K562 (cell line): ENCODE measurements around the gene LRRK1. TPM values are rescaled to one million over a fixed set of nuclear protein-coding genes. Genes with fewer than 3 reads are reported as not detected.

Experiments
- ATF7 ChIP-seq: fragments of 450-650 bp; IDR thresholded peaks from 2 replicates; pipeline ENCODE4 v1.7.1; 2014; ENCODE audit warnings: mild to moderate bottlenecking, moderate library complexity
- CBFB ChIP-seq: sonication (generic); formaldehyde crosslinking; IDR thresholded peaks from 2 replicates; pipeline ENCODE4 v1.4.0; 2020; ENCODE audit warnings: mild to moderate bottlenecking, missing genetic modification reagents
- EWSR1 ChIP-seq: fragments of 450-650 bp; IDR thresholded peaks from 2 replicates; pipeline ENCODE4 v1.6.1; 2018; ENCODE audit warnings: borderline replicate concordance, mild to moderate bottlenecking, low read depth, moderate library complexity; ENCODE audit not compliant: partially characterized antibody
- EZH2 ChIP-seq: IDR thresholded peaks from 2 replicates; pipeline ENCODE4 v1.6.1; 2012; ENCODE audit warnings: low read depth, mild to moderate bottlenecking, inconsistent platforms, low read length, borderline replicate concordance
- MAFF ChIP-seq: IDR thresholded peaks from 2 replicates; pipeline ENCODE4 v1.6.1; 2012; ENCODE audit warnings: low read length, improper control_type of control experiment
- MYBL2 ChIP-seq, 2 experiments: fragments of 450-650 bp in 1 of 2; sonication (generic) in 1 of 2; formaldehyde crosslinking in 1 of 2; IDR thresholded peaks; 2 replicates each; pipeline versions ENCODE4 v1.6.1 to v1.8.1; 2017 to 2022; ENCODE audit warnings: borderline replicate concordance in 1 of 2, inconsistent platforms in 1 of 2, low read depth in 1 of 2, mild to moderate bottlenecking in 1 of 2, missing genetic modification reagents in 1 of 2, moderate library complexity in 1 of 2
- NEUROD1 ChIP-seq: fragments of 150-350 bp; IDR thresholded peaks from 2 replicates; pipeline ENCODE4 v1.6.1; 2014; ENCODE audit warnings: borderline replicate concordance, low read length, low read depth; ENCODE audit not compliant: partially characterized antibody
- POLR3G ChIP-seq: IDR thresholded peaks from 2 replicates; pipeline ENCODE4 v1.6.1; 2011; ENCODE audit not compliant: insufficient read length, insufficient replicate concordance; ENCODE audit errors: extremely low read depth
- RBM14 ChIP-seq: fragments of 200-400 bp; formaldehyde crosslinking; IDR thresholded peaks from 2 replicates; pipeline ENCODE4 v1.6.1; 2018; ENCODE audit warnings: low read depth, mild to moderate bottlenecking, low read length, moderate library complexity, borderline replicate concordance; ENCODE audit not compliant: insufficient read depth
- SETDB1 ChIP-seq: IDR thresholded peaks from one replicate; pipeline ENCODE4 v1.6.1; 2012; ENCODE audit warnings: low read length, control low read depth, inconsistent platforms
- SIX5 ChIP-seq, 2 experiments: IDR thresholded peaks; 2 replicates each; pipeline ENCODE4 v1.6.1; 2011; ENCODE audit warnings: low read length in 2 of 2, borderline replicate concordance in 1 of 2, low read depth in 1 of 2, mild to moderate bottlenecking in 1 of 2, moderate library complexity in 1 of 2; ENCODE audit not compliant: insufficient read depth in 1 of 2
- SMARCA4 ChIP-seq: fragments of 450-650 bp; IDR thresholded peaks from 2 replicates; pipeline ENCODE4 v1.6.1; 2016
- ZC3H11A ChIP-seq: IDR thresholded peaks from 2 replicates; pipeline ENCODE4 v1.6.1; 2012; ENCODE audit warnings: low read depth, low read length, improper control_type of control experiment
- polyA plus RNA-seq, 8 experiments: library from polyadenylated mRNA; depleted of rRNA in 4 of 8; stranded (reverse) in 5 of 8; unstranded in 3 of 8; fragments of >200 nt; fragmentation: Nextera tagmentation in 2 of 8; fragmentation: Illumina TruSeq in 1 of 8; extraction: Ambion mirVana in 2 of 8; extraction: Trizol in 1 of 8; gene quantifications; 2 replicates each; pipeline versions ENCODE4 v1.2.1 to v1.2.3, GENCODE V29; 2011 to 2014; ENCODE audit warnings: inconsistent platforms in 1 of 8, missing spikeins in 1 of 8
- total RNA-seq, 7 experiments: library from RNA; depleted of rRNA in 6 of 7; stranded (reverse); fragments of >200 nt in 6 of 7; fragmentation: Illumina TruSeq in 2 of 7; extraction: Trizol in 2 of 7; gene quantifications; 2 replicates each; pipeline versions ENCODE4 v1.2.1 to v1.2.3, GENCODE V29; 2011 to 2021; ENCODE audit warnings: low replicate concordance in 1 of 7
- TF ChIP-seq, protein P1 (sequence below), 2 experiments: IDR thresholded peaks in 1 of 2; conservative IDR thresholded peaks in 1 of 2; 2 replicates each; pipeline ENCODE4 v1.6.1; 2016; ENCODE audit warnings: low read depth in 2 of 2, mild to moderate bottlenecking in 1 of 2, missing compliant biosample characterization in 1 of 2, missing genetic modification characterization in 1 of 2, moderate library complexity in 1 of 2
- TF ChIP-seq, protein P2 (sequence below): sonication (generic); formaldehyde crosslinking; IDR thresholded peaks from 2 replicates; pipeline ENCODE4 v1.8.0; 2022; ENCODE audit warnings: mild to moderate bottlenecking, missing genetic modification reagents

LRRK1 gene
- total and polyA plus RNA-seq, 9 of the 15 experiments (the other 6 are each of a cell fraction or from before 2014, with no cell fraction given), result 0.01 to 1.5 (median 0.11) TPM

DNA sequence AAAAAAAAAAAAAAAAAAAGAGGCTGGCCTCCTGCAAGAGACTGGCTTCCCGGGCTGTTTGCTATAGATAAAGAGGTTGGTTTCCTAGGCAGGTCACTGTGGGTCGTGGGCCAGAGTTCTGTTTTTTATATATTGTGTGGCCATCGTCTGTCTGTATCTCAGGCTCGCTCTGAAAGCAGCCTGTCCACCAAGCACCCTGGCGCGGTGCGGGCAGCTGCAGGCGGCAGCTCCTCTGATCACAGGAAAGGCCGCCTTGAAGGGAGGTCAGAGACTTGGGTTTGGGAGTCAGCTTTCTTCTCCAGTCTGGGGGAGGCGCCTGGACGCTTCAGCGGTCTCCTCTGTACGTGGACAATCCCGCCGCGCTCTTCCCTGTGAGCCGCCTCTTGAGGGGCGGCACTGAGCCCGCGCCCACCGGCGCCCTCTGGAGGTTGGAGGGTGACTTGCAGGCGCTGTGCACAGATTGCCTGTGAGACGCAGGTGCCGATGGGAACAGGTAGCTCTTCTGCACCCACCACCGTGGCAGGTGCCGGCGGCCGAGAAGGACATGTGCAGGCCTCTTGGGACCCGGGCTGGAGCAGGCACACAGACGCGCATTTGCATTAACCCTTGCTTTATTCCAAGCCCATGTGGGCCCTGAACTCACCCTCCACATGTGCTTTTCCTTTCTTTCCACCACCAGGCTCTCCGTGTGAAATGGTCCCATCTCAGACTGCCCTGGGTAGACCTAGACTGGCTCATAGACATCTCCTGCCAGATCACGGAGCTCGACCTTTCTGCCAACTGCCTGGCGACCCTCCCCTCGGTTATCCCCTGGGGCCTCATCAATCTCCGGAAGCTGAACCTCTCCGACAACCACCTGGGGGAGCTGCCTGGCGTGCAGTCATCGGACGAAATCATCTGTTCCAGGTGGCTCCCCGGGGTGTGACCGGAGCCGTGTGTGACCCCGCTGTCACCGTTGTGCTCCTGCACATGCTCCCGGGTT lies 89.3 kb downstream of the LRRK1 start (continued):
- TF ChIP-seq, protein P1, sequence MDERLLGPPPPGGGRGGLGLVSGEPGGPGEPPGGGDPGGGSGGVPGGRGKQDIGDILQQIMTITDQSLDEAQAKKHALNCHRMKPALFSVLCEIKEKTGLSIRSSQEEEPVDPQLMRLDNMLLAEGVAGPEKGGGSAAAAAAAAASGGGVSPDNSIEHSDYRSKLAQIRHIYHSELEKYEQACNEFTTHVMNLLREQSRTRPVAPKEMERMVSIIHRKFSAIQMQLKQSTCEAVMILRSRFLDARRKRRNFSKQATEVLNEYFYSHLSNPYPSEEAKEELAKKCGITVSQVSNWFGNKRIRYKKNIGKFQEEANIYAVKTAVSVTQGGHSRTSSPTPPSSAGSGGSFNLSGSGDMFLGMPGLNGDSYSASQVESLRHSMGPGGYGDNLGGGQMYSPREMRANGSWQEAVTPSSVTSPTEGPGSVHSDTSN (CRISPR knock-in tag; IDR thresholded peaks at IDR 0.05; ENCODE audit: low read depth), result no peak
- TF ChIP-seq, protein P1 (tag; conservative IDR thresholded peaks at IDR 0.05; ENCODE audit: low read depth), result no peak
- no peak for TF ChIP-seq SIX5 (IDR thresholded peaks at IDR 0.05; ENCODE audit: borderline replicate concordance in 1 of 2, insufficient read depth in 1 of 2, low read depth in 1 of 2, low read length in 2 of 2)
- no peak for TF ChIP-seq RBM14
- no peak for TF ChIP-seq MYBL2 (IDR thresholded peaks at IDR 0.05; ENCODE audit: low read depth)
- no peak for TF ChIP-seq MYBL2 (CRISPR knock-in tag; IDR thresholded peaks at IDR 0.05; ENCODE audit: borderline replicate concordance)
- no peak for TF ChIP-seq CBFB
- TF ChIP-seq, protein P2, sequence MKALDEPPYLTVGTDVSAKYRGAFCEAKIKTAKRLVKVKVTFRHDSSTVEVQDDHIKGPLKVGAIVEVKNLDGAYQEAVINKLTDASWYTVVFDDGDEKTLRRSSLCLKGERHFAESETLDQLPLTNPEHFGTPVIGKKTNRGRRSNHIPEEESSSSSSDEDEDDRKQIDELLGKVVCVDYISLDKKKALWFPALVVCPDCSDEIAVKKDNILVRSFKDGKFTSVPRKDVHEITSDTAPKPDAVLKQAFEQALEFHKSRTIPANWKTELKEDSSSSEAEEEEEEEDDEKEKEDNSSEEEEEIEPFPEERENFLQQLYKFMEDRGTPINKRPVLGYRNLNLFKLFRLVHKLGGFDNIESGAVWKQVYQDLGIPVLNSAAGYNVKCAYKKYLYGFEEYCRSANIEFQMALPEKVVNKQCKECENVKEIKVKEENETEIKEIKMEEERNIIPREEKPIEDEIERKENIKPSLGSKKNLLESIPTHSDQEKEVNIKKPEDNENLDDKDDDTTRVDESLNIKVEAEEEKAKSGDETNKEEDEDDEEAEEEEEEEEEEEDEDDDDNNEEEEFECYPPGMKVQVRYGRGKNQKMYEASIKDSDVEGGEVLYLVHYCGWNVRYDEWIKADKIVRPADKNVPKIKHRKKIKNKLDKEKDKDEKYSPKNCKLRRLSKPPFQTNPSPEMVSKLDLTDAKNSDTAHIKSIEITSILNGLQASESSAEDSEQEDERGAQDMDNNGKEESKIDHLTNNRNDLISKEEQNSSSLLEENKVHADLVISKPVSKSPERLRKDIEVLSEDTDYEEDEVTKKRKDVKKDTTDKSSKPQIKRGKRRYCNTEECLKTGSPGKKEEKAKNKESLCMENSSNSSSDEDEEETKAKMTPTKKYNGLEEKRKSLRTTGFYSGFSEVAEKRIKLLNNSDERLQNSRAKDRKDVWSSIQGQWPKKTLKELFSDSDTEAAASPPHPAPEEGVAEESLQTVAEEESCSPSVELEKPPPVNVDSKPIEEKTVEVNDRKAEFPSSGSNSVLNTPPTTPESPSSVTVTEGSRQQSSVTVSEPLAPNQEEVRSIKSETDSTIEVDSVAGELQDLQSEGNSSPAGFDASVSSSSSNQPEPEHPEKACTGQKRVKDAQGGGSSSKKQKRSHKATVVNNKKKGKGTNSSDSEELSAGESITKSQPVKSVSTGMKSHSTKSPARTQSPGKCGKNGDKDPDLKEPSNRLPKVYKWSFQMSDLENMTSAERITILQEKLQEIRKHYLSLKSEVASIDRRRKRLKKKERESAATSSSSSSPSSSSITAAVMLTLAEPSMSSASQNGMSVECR (CRISPR knock-in tag), result no peak
- TF ChIP-seq ATF7, result peak; percentile 62
- no peak for TF ChIP-seq SETDB1
- TF ChIP-seq EWSR1, result no peak
- no peak for TF ChIP-seq EZH2
- TF ChIP-seq NEUROD1, result no peak
- peak; percentile 45; the same call in 1 of the 2 replicates for TF ChIP-seq SMARCA4
- TF ChIP-seq MAFF, result no peak
- 0 out of 2 replicates have a peak, but pooled peaks have one; percentile 17 for TF ChIP-seq ZC3H11A
- TF ChIP-seq POLR3G, result no peak
